ENCODE results near the gene MAGI2.

GRCh38 chr7:78686189-78686588 is 767.3 kb downstream of the MAGI2 start:
- TF ChIP-seq JUN (IDR thresholded peaks at IDR 0.05; ENCODE audit: borderline replicate concordance, insufficient read depth, insufficient read length, low read depth), result no peak
- TF ChIP-seq CTCF (IDR thresholded peaks at IDR 0.05; ENCODE audit: extremely low read depth in 1 of 2, insufficient read depth in 1 of 2, low read depth in 1 of 2, low read length in 2 of 2), result no peak
- TF ChIP-seq POLR2A (IDR thresholded peaks at IDR 0.05; ENCODE audit: low read depth, low read length), result no peak
- TF ChIP-seq FOS (IDR thresholded peaks at IDR 0.05; ENCODE audit: borderline replicate concordance, insufficient read depth, low read length), result no peak
- no peak for TF ChIP-seq EZH2 (IDR thresholded peaks at IDR 0.05; ENCODE audit: borderline replicate concordance, low read depth, low read length, severe bottlenecking)
- TF ChIP-seq POLR2AphosphoS5 (IDR thresholded peaks at IDR 0.05; ENCODE audit: insufficient read depth, low read depth, low read length), result no peak
- no peak for TF ChIP-seq MAX (IDR thresholded peaks at IDR 0.05; ENCODE audit: insufficient read depth, insufficient read length)
- TF ChIP-seq MYC (IDR thresholded peaks at IDR 0.05; ENCODE audit: low read depth, low read length), result no peak
- TF ChIP-seq GATA2 (IDR thresholded peaks at IDR 0.05; ENCODE audit: insufficient read depth, insufficient read length, low read depth, low read length), result no peak
